ENCODE data around the gene USP9X.
A peak's percentile ranks its signal among the peaks of the same experiment; 100 is the strongest.
"Not testable (repeated sequence)": the region's sequence is repeated elsewhere in the genome, so short reads cannot be mapped to it uniquely, and the experiment has no call there.

Gene USP9X

DNA sequence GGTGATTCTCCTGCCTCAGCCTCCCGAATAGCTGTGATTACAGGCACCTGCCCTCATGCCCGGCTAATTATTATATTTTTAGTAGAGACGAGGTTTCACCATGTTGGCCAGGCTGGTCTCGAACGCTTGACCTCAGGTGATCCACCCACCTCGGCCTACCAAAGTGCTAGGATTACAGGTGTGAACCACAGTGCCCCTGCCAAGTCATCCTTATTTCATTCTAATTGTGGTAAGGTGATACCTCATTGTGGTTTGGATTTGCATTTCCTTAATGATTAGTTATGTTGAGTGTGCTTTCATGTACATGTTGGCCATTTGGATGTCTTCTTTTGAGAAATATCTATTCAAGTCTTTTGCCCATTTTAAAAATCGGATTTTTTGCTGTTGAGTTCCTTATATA is 93.0 kb downstream of the USP9X start:
- DNase-seq (ENCODE audit: low read depth) = no peak
- H3K4me3 ChIP-seq (ENCODE audit: low read depth, low read length) = no peak overlapping the region
- TF ChIP-seq, protein P1, sequence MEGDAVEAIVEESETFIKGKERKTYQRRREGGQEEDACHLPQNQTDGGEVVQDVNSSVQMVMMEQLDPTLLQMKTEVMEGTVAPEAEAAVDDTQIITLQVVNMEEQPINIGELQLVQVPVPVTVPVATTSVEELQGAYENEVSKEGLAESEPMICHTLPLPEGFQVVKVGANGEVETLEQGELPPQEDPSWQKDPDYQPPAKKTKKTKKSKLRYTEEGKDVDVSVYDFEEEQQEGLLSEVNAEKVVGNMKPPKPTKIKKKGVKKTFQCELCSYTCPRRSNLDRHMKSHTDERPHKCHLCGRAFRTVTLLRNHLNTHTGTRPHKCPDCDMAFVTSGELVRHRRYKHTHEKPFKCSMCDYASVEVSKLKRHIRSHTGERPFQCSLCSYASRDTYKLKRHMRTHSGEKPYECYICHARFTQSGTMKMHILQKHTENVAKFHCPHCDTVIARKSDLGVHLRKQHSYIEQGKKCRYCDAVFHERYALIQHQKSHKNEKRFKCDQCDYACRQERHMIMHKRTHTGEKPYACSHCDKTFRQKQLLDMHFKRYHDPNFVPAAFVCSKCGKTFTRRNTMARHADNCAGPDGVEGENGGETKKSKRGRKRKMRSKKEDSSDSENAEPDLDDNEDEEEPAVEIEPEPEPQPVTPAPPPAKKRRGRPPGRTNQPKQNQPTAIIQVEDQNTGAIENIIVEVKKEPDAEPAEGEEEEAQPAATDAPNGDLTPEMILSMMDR (conservative IDR thresholded peaks at IDR 0.05; ENCODE audit: low read depth, low read length) = no peak

DNA sequence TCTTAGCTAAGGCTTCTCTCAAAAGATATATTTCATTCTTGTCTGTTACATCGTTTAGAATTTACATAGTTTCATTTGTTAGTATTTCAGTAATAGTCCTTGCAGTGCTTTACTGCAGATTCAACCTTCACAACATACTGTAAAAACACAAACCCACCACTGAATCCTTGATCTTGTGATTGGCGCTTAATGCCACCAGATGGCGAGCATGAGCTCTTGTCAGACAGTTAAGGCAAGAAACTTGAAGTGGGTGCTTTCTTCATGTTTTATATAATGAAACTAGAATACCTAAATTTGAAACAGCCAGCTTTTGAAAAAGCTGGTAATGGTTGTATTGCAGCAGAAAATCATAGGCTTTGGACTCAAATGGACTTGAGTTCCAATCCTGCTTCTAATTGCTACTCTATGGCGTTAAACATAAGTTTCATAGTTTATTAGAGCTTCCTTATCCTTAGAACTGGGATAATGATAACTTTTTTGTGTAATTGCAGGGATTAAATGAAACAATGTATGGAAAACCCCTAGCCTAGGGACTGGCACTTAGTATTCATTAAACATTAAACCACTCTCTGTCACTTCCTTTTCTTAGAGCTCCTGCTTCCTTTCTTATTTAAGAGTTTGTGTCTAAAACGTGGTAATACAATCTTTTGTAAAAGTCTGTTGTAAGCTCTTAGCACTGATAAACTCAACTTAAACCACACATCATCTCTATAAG is 95.1 kb downstream of the USP9X start:
- TF ChIP-seq, protein P1 (conservative IDR thresholded peaks at IDR 0.05; ENCODE audit: low read depth, low read length) = peak; percentile 70
- DNase-seq (ENCODE audit: low read depth) = peak; percentile 81
- H3K4me3 ChIP-seq (ENCODE audit: low read depth, low read length) = no peak overlapping the region

DNA sequence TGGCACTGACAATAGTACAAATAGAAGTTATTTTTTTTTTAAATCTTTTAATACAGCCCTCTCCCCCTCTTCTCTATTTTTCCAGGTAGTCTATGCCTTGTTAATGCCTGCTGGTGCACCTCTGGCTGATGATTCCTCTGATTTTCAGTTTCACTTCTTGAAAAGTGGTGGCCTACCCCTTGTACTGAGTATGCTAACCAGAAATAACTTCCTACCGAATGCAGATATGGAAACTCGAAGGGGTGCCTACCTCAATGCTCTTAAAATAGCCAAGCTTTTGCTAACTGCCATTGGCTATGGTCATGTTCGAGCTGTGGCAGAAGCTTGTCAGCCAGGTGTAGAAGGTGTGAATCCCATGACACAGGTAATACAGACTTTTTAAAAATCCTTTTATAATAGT is 99.1 kb downstream of the USP9X start:
- TF ChIP-seq, protein P1 (conservative IDR thresholded peaks at IDR 0.05; ENCODE audit: low read depth, low read length) = no peak
- no peak overlapping the region for H3K4me3 ChIP-seq (ENCODE audit: low read depth, low read length)
- DNase-seq (ENCODE audit: low read depth) = no peak

DNA sequence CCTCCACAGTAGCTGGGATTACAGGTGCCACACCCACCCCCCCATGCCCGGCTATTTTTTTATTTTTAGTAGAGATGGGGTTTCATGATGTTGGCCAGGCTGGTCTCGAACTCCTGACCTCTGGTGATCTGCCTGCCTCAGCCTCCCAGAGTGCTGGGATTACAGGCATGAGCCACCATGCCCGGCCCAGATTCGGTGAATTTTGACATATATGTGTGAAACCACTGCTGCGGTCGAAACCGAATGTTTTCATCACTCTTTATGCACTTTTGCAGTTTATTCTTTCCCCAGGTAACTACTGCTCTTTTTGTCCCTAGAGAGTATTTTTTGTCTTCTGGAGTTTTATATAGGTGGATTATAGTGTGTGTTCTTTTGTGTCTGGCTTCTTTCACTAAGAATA is 101.7 kb downstream of the USP9X start:
- not testable (repeated sequence) for H3K4me3 ChIP-seq (ENCODE audit: low read depth, low read length); DNase-seq (ENCODE audit: low read depth)

DNA sequence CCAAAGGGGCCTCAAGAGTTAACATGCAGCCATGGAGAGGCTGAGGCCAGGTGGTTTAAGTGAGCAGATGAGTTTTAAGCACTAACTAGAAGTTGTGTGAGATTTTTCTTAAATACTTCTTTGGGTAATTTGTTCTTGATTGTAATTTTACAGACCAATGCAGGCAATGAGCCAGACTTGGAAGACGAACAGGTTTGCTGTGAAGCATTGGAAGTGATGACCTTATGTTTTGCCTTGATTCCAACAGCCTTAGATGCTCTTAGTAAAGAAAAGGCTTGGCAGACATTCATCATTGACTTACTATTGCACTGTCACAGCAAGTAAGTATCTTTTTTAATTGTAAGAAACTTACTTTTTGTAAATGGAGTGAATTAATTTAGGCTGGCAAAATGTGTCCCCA is 103.9 kb downstream of the USP9X start:
- no peak overlapping the region for H3K4me3 ChIP-seq (ENCODE audit: low read depth, low read length)
- no peak for DNase-seq (ENCODE audit: low read depth)
- TF ChIP-seq, protein P1 (conservative IDR thresholded peaks at IDR 0.05; ENCODE audit: low read depth, low read length) = no peak

DNA sequence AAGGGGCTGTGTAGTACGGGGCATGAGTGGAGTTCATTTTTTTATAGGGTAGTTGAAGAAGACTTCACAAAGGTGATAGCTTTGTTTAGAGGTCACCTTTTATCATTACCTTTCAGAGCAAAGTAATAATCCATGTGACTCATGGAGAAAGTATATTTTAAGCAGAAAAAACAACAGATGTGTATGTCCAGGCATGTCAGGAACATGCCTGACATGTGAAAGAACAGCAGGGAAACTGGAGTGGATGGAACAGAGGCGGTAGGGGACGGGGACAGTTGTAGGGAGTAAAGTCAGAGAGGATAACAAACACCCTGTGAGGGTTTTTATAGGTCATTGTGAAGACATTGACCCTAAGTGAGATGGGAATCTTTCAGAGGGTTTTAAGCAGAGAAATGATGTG is 107.6 kb downstream of the USP9X start:
- peak; percentile 1 for DNase-seq (ENCODE audit: low read depth)
- TF ChIP-seq, protein P1 (conservative IDR thresholded peaks at IDR 0.05; ENCODE audit: low read depth, low read length) = no peak
- no peak overlapping the region for H3K4me3 ChIP-seq (ENCODE audit: low read depth, low read length)

DNA sequence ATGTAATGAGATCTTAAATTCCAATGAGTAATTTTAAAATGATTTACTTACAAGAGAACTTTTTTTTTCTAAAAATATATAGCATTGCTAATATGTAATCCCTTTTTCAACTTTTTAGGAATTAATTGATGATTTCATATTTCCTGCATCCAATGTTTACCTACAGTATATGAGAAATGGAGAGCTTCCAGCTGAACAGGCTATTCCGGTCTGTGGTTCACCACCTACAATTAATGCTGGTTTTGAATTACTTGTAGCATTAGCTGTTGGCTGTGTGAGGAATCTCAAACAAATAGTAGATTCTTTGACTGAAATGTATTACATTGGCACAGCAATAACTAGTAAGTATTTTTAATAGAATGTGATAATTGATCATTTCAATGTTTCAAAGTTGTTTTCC is 113.2 kb downstream of the USP9X start:
- TF ChIP-seq, protein P1 (conservative IDR thresholded peaks at IDR 0.05; ENCODE audit: low read depth, low read length) = no peak
- H3K4me3 ChIP-seq (ENCODE audit: low read depth, low read length) = no peak overlapping the region
- DNase-seq (ENCODE audit: low read depth) = no peak
